Calu3 (cell line): Measurements from ENCODE around the gene FAM47E. TPM values are rescaled to one million over a fixed set of nuclear protein-coding genes. Genes with fewer than 3 reads are reported as not detected.

Experiments used
- BruUV-seq: library from RNA; stranded (reverse); fragments of 400-500 nt; replicated peaks from 2 replicates; lab custom pipeline; 2021; lab: Mats Ljungman, UMichigan
- CTCF ChIA-PET: fragments of 300-600 bp; sonication (Branson Sonifier 250); formaldehyde crosslinking; loops from one replicate; lab custom pipeline; 2022; ENCODE audit warnings: antibody characterized with exemption; lab: Charles Lee
- DNase-seq: peaks from one replicate; pipeline ENCODE4 v3.0.0; 2022
- H3K27ac Mint-ChIP-seq: one replicate; pipeline ENCODE4 v1.8.0; 2022; ENCODE audit warnings: mixed read lengths; ENCODE audit not compliant: unreplicated experiment
- H3K27me3 Mint-ChIP-seq: one replicate; pipeline ENCODE4 v1.8.0; 2022; ENCODE audit warnings: mixed read lengths; ENCODE audit not compliant: unreplicated experiment
- H3K36me3 Mint-ChIP-seq: one replicate; pipeline ENCODE4 v1.8.0; 2022; ENCODE audit warnings: mild to moderate bottlenecking, moderate library complexity, mixed read lengths; ENCODE audit not compliant: insufficient read depth, unreplicated experiment
- H3K4me1 Mint-ChIP-seq: one replicate; pipeline ENCODE4 v1.8.0; 2022; ENCODE audit warnings: mild to moderate bottlenecking, low read depth, mixed read lengths; ENCODE audit not compliant: unreplicated experiment
- H3K4me3 Mint-ChIP-seq: one replicate; pipeline ENCODE4 v1.8.0; 2022; ENCODE audit warnings: mild to moderate bottlenecking, low read depth, moderate library complexity, mixed read lengths; ENCODE audit not compliant: unreplicated experiment
- H3K9me3 Mint-ChIP-seq: one replicate; pipeline ENCODE4 v1.8.0; 2022; ENCODE audit warnings: low read depth, mixed read lengths; ENCODE audit not compliant: unreplicated experiment
- CTCF ChIP-seq: fragments of 200-600 bp; IDR thresholded peaks from one replicate; pipeline ENCODE4 v1.8.0; 2022; ENCODE audit warnings: antibody characterized with exemption; ENCODE audit not compliant: unreplicated experiment
- intact Hi-C: fragments of 100-400 bp; cut with micrococcal nuclease; formaldehyde crosslinking; loops from one replicate; pipeline ENCODE4 v1.10.0; 2022; ENCODE audit not compliant: unreplicated experiment
- total RNA-seq: library from RNA; stranded (reverse); gene quantifications from 2 replicates; pipeline ENCODE4 v1.2.3, GENCODE V29; 2022

FAM47E gene
- total RNA-seq, 1 experiment from 2014 or later: 0.57 TPM

- no TSS peak for BruUV-seq
- TF ChIP-seq CTCF: peak; percentile 16
- CTCF ChIA-PET: interaction anchor here (0.7 to 2.5 kb wide), 4 partner anchors 46 to 127 kb away, joined by 3 to 16 read pairs (median 10); no protein-coding TSS in a partner anchor
- H3K27ac Mint-ChIP-seq: peak overlapping the region; percentile 63
- no peaks in the 10 kb centered on the region for H3K27me3 Mint-ChIP-seq
- intact Hi-C loops: loop anchor here (2.0 to 5.0 kb wide), 2 partner anchors 68 to 130 kb away; no protein-coding TSS in a partner anchor
- H3K4me1 Mint-ChIP-seq: peaks cover 35% of the 10 kb centered on the region
- peaks cover 24% of the 10 kb centered on the region for H3K36me3 Mint-ChIP-seq
- H3K9me3 Mint-ChIP-seq: no peaks in the 10 kb centered on the region
- H3K4me3 Mint-ChIP-seq: peak overlapping the region; percentile 91
- peak; percentile 62 for DNase-seq
Measured at GRCh38 chr4:76306882-76307659, 55.5 kb downstream of the FAM47E start.

GRCh38 chr4:76307660-76308014, 56.1 kb downstream of the FAM47E start:
- no peaks in the 10 kb centered on the region for H3K9me3 Mint-ChIP-seq
- no TSS peak for BruUV-seq

GRCh38 chr4:76308548-76308947, 57.0 kb downstream of the FAM47E start:
- peak; percentile 33 for DNase-seq
- Mint-ChIP-seq H3K4me1 (peaks cover 20% of the 10 kb centered on the region), H3K9me3 (no peaks in the 10 kb centered on the region), H3K27ac (no peak overlapping the region), H3K27me3 (no peaks in the 10 kb centered on the region), H3K36me3 (peaks cover 24% of the 10 kb centered on the region), H3K4me3 (peak overlapping the region; percentile 37)
- BruUV-seq: no TSS peak
- CTCF ChIA-PET: interaction anchor here (1.0 to 2.4 kb wide), 2 partner anchors 69 to 160 kb away, joined by 3 to 16 read pairs; partner anchors contain the start of gene NUP54
- TF ChIP-seq CTCF: no peak
- intact Hi-C loops: loop anchor here (5.0 kb wide), 1 partner anchor 131 kb away; no protein-coding TSS in a partner anchor

More at GRCh38 chr4:76307660-76308014, 56.1 kb downstream of the FAM47E start:
- Mint-ChIP-seq H3K36me3 (peaks cover 24% of the 10 kb centered on the region), H3K4me3 (peak overlapping the region; percentile 91), H3K4me1 (peaks cover 29% of the 10 kb centered on the region), H3K27ac (no peak overlapping the region), H3K27me3 (no peaks in the 10 kb centered on the region)
- intact Hi-C loops: loop anchor here (2.0 to 5.0 kb wide), 2 partner anchors 67 to 130 kb away; no protein-coding TSS in a partner anchor
- DNase-seq: no peak
- CTCF ChIA-PET: interaction anchor here (1.1 to 2.5 kb wide), 3 partner anchors 70 to 128 kb away, joined by 3 to 16 read pairs (median 16); no protein-coding TSS in a partner anchor
- TF ChIP-seq CTCF: no peak

- no peak for TF ChIP-seq CTCF
- no TSS peak for BruUV-seq
- H3K36me3 Mint-ChIP-seq: peaks cover 24% of the 10 kb centered on the region
- no peaks in the 10 kb centered on the region for H3K9me3 Mint-ChIP-seq
- H3K27ac Mint-ChIP-seq: no peak overlapping the region
- intact Hi-C loops: loop anchor here (5.0 kb wide), 1 partner anchor 133 kb away; no protein-coding TSS in a partner anchor
- DNase-seq: no peak
- H3K4me1 Mint-ChIP-seq: peaks cover 15% of the 10 kb centered on the region
- no peak overlapping the region for H3K4me3 Mint-ChIP-seq
- H3K27me3 Mint-ChIP-seq: no peaks in the 10 kb centered on the region
- CTCF ChIA-PET: no interaction called here
Measured at GRCh38 chr4:76309939-76310550, 58.5 kb downstream of the FAM47E start.
